NT2/D1 (cell line): ENCODE data around the gene ADAMTSL2.
A peak's percentile ranks its signal among the peaks of the same experiment; 100 is the strongest.

Source experiments
- DNase-seq: peaks from one replicate; pipeline ENCODE4 v3.0.0-alpha.2; 2011; ENCODE audit warnings: low read depth, low spot score
- H3K27me3 ChIP-seq: 2 replicates; pipeline ENCODE4 v1.6.0; 2011; ENCODE audit warnings: mild to moderate bottlenecking; ENCODE audit not compliant: insufficient read length, insufficient read depth
- H3K36me3 ChIP-seq: 2 replicates; pipeline ENCODE4 v1.6.1; 2011; ENCODE audit warnings: mild to moderate bottlenecking, low read length, mixed read lengths; ENCODE audit not compliant: insufficient read depth, insufficient read length
- H3K4me1 ChIP-seq: 2 replicates; pipeline ENCODE4 v1.5.1; 2011; ENCODE audit not compliant: insufficient read depth, insufficient read length
- H3K4me3 ChIP-seq: 2 replicates; pipeline ENCODE4 v1.5.1; 2011; ENCODE audit warnings: low read depth; ENCODE audit not compliant: insufficient read length
- H3K9ac ChIP-seq: 2 replicates; pipeline ENCODE4 v1.6.0; 2011; ENCODE audit warnings: low read depth; ENCODE audit not compliant: insufficient read length
- H3K9me3 ChIP-seq: 2 replicates; pipeline ENCODE4 v1.5.1; 2011; ENCODE audit warnings: mild to moderate bottlenecking, low read length; ENCODE audit not compliant: insufficient read depth
- SUZ12 ChIP-seq: IDR thresholded peaks from 2 replicates; pipeline ENCODE4 v1.6.1; 2011; ENCODE audit not compliant: insufficient read length, insufficient read depth; ENCODE audit errors: extremely low read depth
- YY1 ChIP-seq: IDR thresholded peaks from 2 replicates; pipeline ENCODE4 v1.6.1; 2011; ENCODE audit not compliant: insufficient read length, insufficient read depth
- ZNF274 ChIP-seq: IDR thresholded peaks from 2 replicates; pipeline ENCODE4 v1.6.1; 2011; ENCODE audit warnings: mild to moderate bottlenecking, low read depth, low read length

ADAMTSL2 gene

DNA sequence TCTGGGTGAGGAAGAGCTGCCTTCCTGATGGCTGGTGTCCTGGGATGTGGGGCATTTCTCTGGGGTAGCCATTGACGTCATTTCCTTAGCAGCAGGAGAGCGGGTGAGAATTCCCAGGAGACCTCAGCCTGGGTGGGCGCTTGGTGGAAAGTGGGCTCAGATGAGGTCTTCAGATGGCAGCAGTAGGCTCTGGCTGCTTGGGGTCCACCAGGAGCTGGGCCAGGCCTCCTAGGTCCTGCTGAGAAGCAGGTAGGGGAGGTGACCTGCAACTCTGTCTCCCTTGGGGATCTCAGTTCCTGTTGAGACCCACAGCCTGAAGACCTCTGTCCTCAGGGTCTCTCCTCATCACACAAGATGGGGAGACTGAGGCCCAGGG lies 43.2 kb downstream of the ADAMTSL2 start:
- no peak for DNase-seq
- Histone ChIP-seq H3K27me3 (no peaks in the 10 kb centered on the region), H3K9me3 (no peaks in the 10 kb centered on the region), H3K9ac (peak overlapping the region; percentile 51), H3K36me3 (no peaks in the 10 kb centered on the region), H3K4me3 (no peak overlapping the region), H3K4me1 (peaks cover 29% of the 10 kb centered on the region)
- TF ChIP-seq YY1 (no peak), SUZ12 (no peak), ZNF274 (no peak)

DNA sequence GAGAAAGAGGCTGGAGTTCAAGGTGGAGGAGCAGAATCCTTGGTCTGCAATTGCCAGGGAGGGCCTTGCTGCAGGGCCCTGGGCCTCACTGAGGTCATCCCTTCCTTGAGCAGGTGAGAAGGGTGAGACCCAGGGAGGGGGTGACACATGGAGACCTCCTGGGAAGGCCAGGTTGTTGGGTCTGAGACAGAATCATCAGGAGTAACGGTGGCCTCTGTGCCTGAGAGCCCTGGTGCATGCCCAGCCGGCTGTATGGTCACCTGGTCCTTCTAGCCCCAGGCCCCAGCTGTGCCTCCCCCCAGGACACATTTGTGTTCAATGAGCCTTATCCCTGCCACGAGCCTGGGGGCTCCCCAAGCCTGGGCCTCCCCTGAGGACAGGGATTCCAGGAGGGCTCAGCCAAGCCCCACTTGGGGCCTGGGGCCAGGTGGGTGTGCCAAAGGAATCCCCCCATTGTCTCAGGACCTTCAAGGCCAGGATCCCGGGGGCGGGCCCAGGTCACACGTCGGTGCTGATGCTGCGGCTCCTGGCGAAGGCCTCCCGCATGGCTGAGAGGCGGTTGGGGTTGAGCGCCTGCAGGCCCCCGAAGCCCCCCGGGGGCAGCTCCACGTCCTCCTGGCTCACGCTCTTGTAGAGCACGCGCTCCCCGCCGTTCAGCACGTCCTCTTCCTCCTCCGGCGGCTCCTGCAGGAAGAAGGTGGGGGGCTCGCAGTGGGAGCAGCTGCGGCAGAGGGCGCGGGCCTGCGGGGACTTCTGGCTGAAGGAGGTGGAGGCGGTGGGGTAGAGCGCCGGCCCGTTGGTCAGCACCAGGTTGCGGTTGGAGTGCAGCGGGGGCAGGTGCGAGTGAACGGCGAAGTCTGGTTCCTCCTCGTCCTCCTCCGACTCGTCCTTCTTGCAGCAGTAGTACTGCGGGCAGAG lies 44.3 kb downstream of the ADAMTSL2 start:
- Histone ChIP-seq H3K4me1 (peaks cover 35% of the 10 kb centered on the region), H3K27me3 (no peaks in the 10 kb centered on the region), H3K36me3 (no peaks in the 10 kb centered on the region), H3K9ac (peak overlapping the region; percentile 10), H3K9me3 (no peaks in the 10 kb centered on the region), H3K4me3 (no peak overlapping the region)
- TF ChIP-seq ZNF274 (no peak), YY1 (no peak), SUZ12 (no peak)
- DNase-seq: no peak

DNA sequence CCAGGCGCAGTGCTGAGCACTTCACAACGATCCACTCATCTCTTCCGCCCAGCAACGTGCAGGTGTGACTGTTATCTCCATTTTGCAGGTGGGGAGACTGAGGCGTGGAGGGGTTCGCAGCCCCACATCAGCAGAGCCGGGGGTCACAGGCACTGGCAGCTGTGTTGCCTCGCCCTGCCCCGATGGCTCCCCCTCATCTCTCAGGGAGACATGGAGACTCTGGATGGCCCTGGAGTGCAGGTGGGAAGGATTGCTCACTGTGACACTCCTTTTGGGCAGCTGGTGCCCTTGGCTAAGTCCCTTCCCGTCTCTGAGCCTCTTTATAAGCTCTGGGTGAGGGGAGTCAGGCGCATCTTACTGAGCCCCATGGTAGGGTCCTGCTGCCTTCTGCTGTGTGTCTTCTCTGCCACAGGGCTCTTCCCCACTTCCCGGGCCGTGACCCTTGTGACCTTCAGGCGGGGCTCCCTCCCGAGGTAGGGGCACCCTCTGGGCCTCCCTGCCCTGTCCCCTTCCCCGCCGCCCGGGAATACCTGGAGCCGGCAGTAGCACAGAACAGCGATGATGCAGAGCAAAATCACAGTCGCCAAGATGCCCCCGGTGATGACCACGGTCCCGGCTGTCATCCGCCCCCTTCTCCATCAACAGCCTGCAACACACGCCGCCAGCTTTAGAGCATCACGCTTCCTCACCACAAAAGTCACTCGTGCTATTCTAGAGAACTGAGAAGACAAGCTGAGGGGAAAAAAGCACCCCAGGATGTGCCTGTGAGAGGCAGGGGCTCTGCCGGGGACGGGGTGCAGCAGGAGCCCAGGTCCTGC lies 45.3 kb downstream of the ADAMTSL2 start:
- no peak for DNase-seq
- H3K4me1 ChIP-seq: peaks cover 40% of the 10 kb centered on the region
- TF ChIP-seq SUZ12 (no peak), YY1 (no peak), ZNF274 (no peak)
- no peaks in the 10 kb centered on the region for H3K27me3 ChIP-seq
- no peak overlapping the region for H3K4me3 ChIP-seq
- H3K9me3 ChIP-seq: no peaks in the 10 kb centered on the region
- no peak overlapping the region for H3K9ac ChIP-seq
- no peaks in the 10 kb centered on the region for H3K36me3 ChIP-seq

DNA sequence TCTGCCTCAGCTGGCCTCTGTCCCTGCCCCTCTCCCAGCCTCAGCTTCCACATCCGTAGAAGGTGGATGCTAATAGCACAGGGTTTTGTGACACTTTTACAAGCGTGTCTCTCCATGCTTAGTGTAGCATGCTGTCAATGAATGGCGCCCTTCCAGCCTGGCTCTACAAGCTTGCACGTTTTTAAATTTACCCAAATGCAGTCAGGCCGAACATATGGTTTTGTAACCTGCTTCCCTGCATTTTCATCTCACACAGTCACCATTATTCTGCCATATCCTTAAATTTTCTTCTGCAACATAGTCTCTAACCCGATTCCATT lies 45.9 kb downstream of the ADAMTSL2 start:
- no peaks in the 10 kb centered on the region for H3K27me3 ChIP-seq
- no peak overlapping the region for H3K9ac ChIP-seq
- H3K36me3 ChIP-seq: no peaks in the 10 kb centered on the region
- DNase-seq: no peak
- H3K4me1 ChIP-seq: peaks cover 40% of the 10 kb centered on the region
- H3K9me3 ChIP-seq: no peaks in the 10 kb centered on the region
- TF ChIP-seq SUZ12: no peak
- TF ChIP-seq ZNF274: no peak
- no peak for TF ChIP-seq YY1
- H3K4me3 ChIP-seq: no peak overlapping the region

DNA sequence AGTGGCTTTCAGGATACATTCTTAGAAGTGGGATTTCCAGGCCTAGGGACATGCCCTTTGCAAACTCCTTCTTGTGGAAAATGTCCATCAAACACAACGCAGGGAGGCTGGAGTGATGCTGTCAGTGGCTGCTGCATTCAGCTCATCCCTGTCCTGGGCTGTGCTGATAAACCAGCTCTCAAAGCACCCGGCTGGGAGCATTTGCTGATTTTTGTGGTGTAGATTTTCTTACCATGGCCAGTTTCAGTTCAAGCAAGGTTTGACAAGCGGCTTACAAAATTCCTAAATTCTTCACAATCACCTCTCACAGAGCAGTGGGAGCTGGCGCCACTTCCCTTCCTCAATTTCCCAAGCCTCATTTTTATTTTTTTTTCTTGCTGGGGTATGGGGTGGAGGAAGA lies 46.5 kb downstream of the ADAMTSL2 start:
- Histone ChIP-seq H3K36me3 (no peaks in the 10 kb centered on the region), H3K9ac (no peak overlapping the region), H3K4me1 (peaks cover 43% of the 10 kb centered on the region), H3K4me3 (no peak overlapping the region), H3K27me3 (no peaks in the 10 kb centered on the region), H3K9me3 (no peaks in the 10 kb centered on the region)
- TF ChIP-seq ZNF274 (no peak), YY1 (no peak), SUZ12 (no peak)
- DNase-seq: peak; percentile 44

DNA sequence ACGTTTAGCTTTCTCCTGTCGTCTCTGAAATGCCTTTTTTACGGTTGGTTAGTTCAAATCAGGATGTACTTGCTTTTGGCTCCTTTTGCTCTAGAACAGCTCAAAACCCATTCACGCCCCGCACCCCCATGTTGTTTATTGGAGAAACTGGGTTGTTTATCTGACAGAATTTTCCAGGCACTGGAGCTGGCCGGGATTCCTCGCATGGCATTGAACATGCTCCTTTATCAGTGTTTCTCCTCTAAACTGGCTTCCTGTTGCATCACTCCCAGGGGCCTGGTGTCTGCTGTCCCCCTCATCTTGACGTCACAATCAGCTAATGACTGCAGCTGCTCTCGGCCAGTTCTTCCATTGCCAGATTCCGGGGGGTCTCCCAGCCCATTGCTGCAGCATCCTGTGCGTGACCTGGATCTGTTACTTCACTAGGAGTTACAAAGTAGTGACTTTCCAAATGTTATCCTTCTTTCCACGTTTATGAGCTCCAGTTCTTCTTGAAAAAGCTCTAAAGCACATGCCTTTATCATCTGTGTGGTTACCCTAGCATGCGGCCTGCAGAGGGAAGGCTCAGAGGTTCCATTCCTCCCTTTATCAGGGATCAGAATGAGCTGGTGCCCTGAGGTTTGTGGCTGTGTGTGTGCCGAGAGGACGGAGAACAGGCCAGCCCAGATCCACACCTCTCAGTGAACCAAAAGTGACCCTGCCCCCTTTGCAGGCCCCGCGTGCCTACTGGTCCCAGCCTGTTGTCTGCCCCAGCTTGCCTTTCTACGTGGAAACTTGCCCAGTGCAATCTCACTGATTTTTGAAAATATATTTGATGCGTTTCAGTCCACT lies 47.2 kb downstream of the ADAMTSL2 start:
- Histone ChIP-seq H3K36me3 (no peaks in the 10 kb centered on the region), H3K4me3 (no peak overlapping the region), H3K9me3 (no peaks in the 10 kb centered on the region), H3K9ac (no peak overlapping the region), H3K27me3 (no peaks in the 10 kb centered on the region), H3K4me1 (peaks cover 38% of the 10 kb centered on the region)
- no peak for DNase-seq
- TF ChIP-seq YY1: no peak
- TF ChIP-seq SUZ12: no peak
- no peak for TF ChIP-seq ZNF274
